Omental fat pad (tissue), 4 donors: ENCODE data around the gene NCOA3. TPM values are rescaled to one million over a fixed set of nuclear protein-coding genes. Genes with fewer than 3 reads are reported as not detected.

ENCODE experiments used
- ATAC-seq: fragments of 150-250 bp; one replicate; pipeline ENCODE4 v1.9.1; 2016; ENCODE audit warnings: mild to moderate bottlenecking, moderate library complexity; ENCODE audit not compliant: low FRiP score
- DNase-seq: peaks from one replicate; pipeline ENCODE4 v3.0.0-alpha.2; 2019; ENCODE audit warnings: low spot score
- total RNA-seq, 4 donors: library from RNA; depleted of rRNA; stranded (reverse); fragments of >200 nt; gene quantifications; one replicate each; pipeline ENCODE4 v1.1.0, GENCODE V29; 2016
- TF ChIP-seq, protein P1 (sequence below), 3 donors: fragments of 450-650 bp; IDR thresholded peaks; one replicate each; pipeline ENCODE4 v1.5.1; 2016 to 2017; ENCODE audit warnings: antibody characterized with exemption in 3 of 3, mild to moderate bottlenecking in 3 of 3, moderate library complexity in 2 of 3

Gene NCOA3
- total RNA-seq, 4 donors from 2014 or later, result 33.7 to 70.6 (median 43.7) TPM

GRCh38 chr20:47620808-47621805, 119.4 kb downstream of the NCOA3 start:
- DNase-seq, result no peak
- TF ChIP-seq, protein P1, sequence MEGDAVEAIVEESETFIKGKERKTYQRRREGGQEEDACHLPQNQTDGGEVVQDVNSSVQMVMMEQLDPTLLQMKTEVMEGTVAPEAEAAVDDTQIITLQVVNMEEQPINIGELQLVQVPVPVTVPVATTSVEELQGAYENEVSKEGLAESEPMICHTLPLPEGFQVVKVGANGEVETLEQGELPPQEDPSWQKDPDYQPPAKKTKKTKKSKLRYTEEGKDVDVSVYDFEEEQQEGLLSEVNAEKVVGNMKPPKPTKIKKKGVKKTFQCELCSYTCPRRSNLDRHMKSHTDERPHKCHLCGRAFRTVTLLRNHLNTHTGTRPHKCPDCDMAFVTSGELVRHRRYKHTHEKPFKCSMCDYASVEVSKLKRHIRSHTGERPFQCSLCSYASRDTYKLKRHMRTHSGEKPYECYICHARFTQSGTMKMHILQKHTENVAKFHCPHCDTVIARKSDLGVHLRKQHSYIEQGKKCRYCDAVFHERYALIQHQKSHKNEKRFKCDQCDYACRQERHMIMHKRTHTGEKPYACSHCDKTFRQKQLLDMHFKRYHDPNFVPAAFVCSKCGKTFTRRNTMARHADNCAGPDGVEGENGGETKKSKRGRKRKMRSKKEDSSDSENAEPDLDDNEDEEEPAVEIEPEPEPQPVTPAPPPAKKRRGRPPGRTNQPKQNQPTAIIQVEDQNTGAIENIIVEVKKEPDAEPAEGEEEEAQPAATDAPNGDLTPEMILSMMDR (IDR thresholded peaks at IDR 0.05), result no peak

DNA sequence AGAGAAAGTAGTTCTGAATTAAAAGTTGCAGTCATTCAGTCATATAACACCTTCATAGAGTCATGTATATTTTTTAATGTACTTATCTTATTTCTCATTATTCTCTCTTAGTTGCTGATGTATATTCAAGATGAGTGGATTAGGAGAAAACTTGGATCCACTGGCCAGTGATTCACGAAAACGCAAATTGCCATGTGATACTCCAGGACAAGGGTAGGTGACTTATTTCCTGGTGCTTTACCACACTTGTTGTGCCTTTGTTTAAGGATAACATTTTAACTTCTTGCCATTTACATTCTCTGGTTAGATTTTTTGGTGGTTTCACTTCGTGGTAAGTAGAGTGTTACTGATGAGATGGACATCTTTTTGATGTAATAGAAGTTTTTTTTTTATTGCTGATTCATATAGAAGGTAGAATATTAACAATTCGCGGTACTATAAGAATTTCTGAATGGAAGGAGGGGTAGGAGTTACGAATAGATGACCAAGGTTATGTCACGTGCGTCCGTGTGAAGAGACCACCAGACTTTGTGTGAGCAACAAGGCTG, 120.5 kb downstream of the NCOA3 start:
- no peak for ATAC-seq
- TF ChIP-seq, protein P1 (IDR thresholded peaks at IDR 0.05), result no peak

More at GRCh38 chr20:47620808-47621805, 119.4 kb downstream of the NCOA3 start:
- no peak for ATAC-seq

GRCh38 chr20:47623206-47623605, 121.5 kb downstream of the NCOA3 start:
- no peak for DNase-seq
- TF ChIP-seq, protein P1 (IDR thresholded peaks at IDR 0.05), result no peak
- ATAC-seq, result no peak

More for the DNA sequence above, 120.5 kb downstream of the NCOA3 start:
- no peak for DNase-seq

DNA sequence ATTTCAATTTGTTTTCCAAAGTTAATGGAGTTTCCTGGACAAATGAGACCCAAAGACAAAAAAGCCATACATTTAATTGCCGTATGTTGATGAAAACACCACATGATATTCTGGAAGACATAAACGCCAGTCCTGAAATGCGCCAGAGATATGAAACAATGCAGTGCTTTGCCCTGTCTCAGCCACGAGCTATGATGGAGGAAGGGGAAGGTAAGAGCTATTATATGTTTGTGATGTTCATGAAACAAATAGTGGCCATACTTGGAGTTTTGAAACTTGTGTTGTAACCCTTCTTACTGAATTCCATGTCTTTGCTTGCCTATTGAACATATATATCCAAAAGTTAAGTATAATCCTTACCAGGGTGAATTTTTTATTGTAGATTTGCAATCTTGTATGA, 125.9 kb downstream of the NCOA3 start:
- DNase-seq (no peak), ATAC-seq (no peak)
- TF ChIP-seq, protein P1 (IDR thresholded peaks at IDR 0.05), result no peak

DNA sequence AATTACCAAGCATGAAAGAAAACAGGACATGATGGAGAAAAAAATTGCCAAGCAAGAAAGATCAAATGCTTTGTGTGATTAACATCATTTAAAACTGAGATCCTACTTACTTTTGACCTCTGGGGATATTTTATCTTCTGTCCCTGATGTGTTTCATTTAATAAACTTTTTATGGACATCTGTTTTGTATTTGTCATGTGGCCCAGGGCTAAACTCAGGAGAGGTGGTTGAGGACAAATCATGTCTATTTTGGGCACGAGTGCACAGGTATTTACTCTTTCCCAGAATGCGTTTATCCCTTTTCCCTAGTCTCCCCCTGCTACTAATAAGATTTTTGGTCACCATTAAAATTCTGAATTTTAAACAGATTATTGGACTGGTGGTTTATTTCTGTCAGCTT, 128.2 kb downstream of the NCOA3 start:
- DNase-seq, result no peak
- TF ChIP-seq, protein P1 (IDR thresholded peaks at IDR 0.05), result no peak
- no peak for ATAC-seq

DNA sequence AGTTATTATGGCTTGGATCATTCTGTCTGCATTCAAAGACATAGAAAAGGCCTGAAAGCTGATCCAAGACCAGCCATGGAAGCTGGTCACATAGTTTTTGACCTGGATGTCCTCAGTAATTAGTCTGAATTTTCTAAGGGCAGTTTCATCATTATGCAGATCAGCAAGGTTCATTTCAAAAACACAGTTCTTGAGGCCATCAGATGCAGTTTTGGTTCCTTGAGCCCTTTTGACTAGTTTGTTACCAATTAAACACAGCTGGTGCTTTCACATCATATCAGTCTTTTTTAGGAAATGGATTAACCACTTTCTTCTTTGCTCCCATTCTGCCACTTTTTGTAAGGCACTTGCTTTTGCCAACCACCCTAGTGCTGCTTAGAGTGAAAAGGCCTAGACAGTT, 129.4 kb downstream of the NCOA3 start:
- TF ChIP-seq, protein P1 (IDR thresholded peaks at IDR 0.05), result no peak
- DNase-seq, result no peak
- ATAC-seq, result no peak
